ENCODE measurements around the gene CARD6. TPM values are rescaled to one million over a fixed set of nuclear protein-coding genes. Genes with fewer than 3 reads are reported as not detected.

The CARD6 gene
- total and polyA plus RNA-seq, 4 donors = 1.6 to 3.2 (median 2.1) TPM

GRCh38 chr5:40827188-40827977 lies 13.8 kb upstream of the CARD6 start:
- 93% methylated on average over 14 of the region's 14 CpGs for WGBS
- Histone ChIP-seq H3K4me3 (ENCODE audit: low read depth in 1 of 3, low read length in 3 of 3) (no peak overlapping the region), H3K36me3 (ENCODE audit: control insufficient read depth in 4 of 4, insufficient read depth in 3 of 4, low read depth in 1 of 4, low read length in 3 of 4) (peaks cover 17 to 56% (median 53%) of the 10 kb centered on the region in 4 donors), H3K27ac (ENCODE audit: low read depth in 1 of 2, low read length in 2 of 2) (no peak overlapping the region), H3K9ac (ENCODE audit: low read depth in 1 of 2, low read length in 2 of 2) (no peak overlapping the region), H3K9me3 (ENCODE audit: control insufficient read depth in 4 of 4, low read length in 3 of 4) (no peaks in the 10 kb centered on the region), H3K4me1 (ENCODE audit: control insufficient read depth in 4 of 4, insufficient read depth in 4 of 4, low read length in 3 of 4) (no peaks in the 10 kb centered on the region), H3K27me3 (ENCODE audit: control insufficient read depth in 4 of 4, insufficient read depth in 4 of 4, low read length in 3 of 4) (no peaks in the 10 kb centered on the region)
- DNase-seq (ENCODE audit: low spot score) = no peak
- TF ChIP-seq GABPA (IDR thresholded peaks at IDR 0.05 in 1 of 2, conservative IDR thresholded peaks at IDR 0.05 in 1 of 2) = no peak
- TF ChIP-seq NR2F2 (IDR thresholded peaks at IDR 0.05) = no peak
- no peak for TF ChIP-seq MAX (IDR thresholded peaks at IDR 0.05)
- no peak for TF ChIP-seq FOXA1 (IDR thresholded peaks at IDR 0.05)
- no peak for TF ChIP-seq JUND (IDR thresholded peaks at IDR 0.05)
- TF ChIP-seq ZBTB33 (IDR thresholded peaks at IDR 0.05) = no peak
- no peak for TF ChIP-seq FOXA2 (IDR thresholded peaks at IDR 0.05)
- TF ChIP-seq SP1 (IDR thresholded peaks at IDR 0.05) = no peak
- TF ChIP-seq EGR1 (IDR thresholded peaks at IDR 0.05; ENCODE audit: low read depth in 2 of 2) = no peak

- WGBS = 95% methylated on average over 3 of the region's 3 CpGs
- no peak for TF ChIP-seq CTCF (IDR thresholded peaks at IDR 0.05; ENCODE audit: low read depth, low read length, missing input control)
- TF ChIP-seq GABPA (IDR thresholded peaks at IDR 0.05 in 1 of 2, conservative IDR thresholded peaks at IDR 0.05 in 1 of 2) = no peak
- TF ChIP-seq MAX (IDR thresholded peaks at IDR 0.05) = no peak
- no peak for TF ChIP-seq HNF4A (conservative IDR thresholded peaks at IDR 0.05)
- H3K9ac ChIP-seq (ENCODE audit: low read depth in 1 of 2, low read length in 2 of 2) = no peak overlapping the region
These were observed 13.0 kb upstream of the CARD6 start for GRCh38 chr5:40828021-40828631.

More at GRCh38 chr5:40828021-40828631, 13.0 kb upstream of the CARD6 start:
- DNase-seq (ENCODE audit: low spot score) = no peak
- Histone ChIP-seq H3K4me1 (ENCODE audit: control insufficient read depth in 4 of 4, insufficient read depth in 4 of 4, low read length in 3 of 4) (peaks cover 0 to 2% (median under 1%) of the 10 kb centered on the region in 4 donors), H3K9me3 (ENCODE audit: control insufficient read depth in 4 of 4, low read length in 3 of 4) (no peaks in the 10 kb centered on the region), H3K4me3 (ENCODE audit: low read depth in 1 of 3, low read length in 3 of 3) (no peak overlapping the region), H3K27ac (ENCODE audit: low read depth in 1 of 2, low read length in 2 of 2) (no peak overlapping the region), H3K36me3 (ENCODE audit: control insufficient read depth in 4 of 4, insufficient read depth in 3 of 4, low read depth in 1 of 4, low read length in 3 of 4) (peaks cover 17 to 64% (median 58%) of the 10 kb centered on the region in 4 donors), H3K27me3 (ENCODE audit: control insufficient read depth in 4 of 4, insufficient read depth in 4 of 4, low read length in 3 of 4) (no peaks in the 10 kb centered on the region)
